NB4 (cell line): ENCODE data around the gene ERICH6.

Experiments
- MYC ChIP-seq: IDR thresholded peaks from 2 replicates; pipeline ENCODE4 v1.6.1; 2011; ENCODE audit warnings: low read depth, low read length
- POLR2A ChIP-seq: IDR thresholded peaks from 2 replicates; pipeline ENCODE4 v1.6.1; 2011; ENCODE audit warnings: mild to moderate bottlenecking; ENCODE audit not compliant: insufficient read length; ENCODE audit errors: extremely low read depth
- TF ChIP-seq, protein P1 (sequence below): IDR thresholded peaks from one replicate; pipeline ENCODE4 v1.5.1; 2012; ENCODE audit warnings: low read depth, low read length
- TF ChIP-seq, protein P2 (sequence below): IDR thresholded peaks from 2 replicates; pipeline ENCODE4 v1.6.1; 2011; ENCODE audit warnings: low read depth, low read length

- TF ChIP-seq, protein P1, sequence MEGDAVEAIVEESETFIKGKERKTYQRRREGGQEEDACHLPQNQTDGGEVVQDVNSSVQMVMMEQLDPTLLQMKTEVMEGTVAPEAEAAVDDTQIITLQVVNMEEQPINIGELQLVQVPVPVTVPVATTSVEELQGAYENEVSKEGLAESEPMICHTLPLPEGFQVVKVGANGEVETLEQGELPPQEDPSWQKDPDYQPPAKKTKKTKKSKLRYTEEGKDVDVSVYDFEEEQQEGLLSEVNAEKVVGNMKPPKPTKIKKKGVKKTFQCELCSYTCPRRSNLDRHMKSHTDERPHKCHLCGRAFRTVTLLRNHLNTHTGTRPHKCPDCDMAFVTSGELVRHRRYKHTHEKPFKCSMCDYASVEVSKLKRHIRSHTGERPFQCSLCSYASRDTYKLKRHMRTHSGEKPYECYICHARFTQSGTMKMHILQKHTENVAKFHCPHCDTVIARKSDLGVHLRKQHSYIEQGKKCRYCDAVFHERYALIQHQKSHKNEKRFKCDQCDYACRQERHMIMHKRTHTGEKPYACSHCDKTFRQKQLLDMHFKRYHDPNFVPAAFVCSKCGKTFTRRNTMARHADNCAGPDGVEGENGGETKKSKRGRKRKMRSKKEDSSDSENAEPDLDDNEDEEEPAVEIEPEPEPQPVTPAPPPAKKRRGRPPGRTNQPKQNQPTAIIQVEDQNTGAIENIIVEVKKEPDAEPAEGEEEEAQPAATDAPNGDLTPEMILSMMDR: no peak
- TF ChIP-seq, protein P2, sequence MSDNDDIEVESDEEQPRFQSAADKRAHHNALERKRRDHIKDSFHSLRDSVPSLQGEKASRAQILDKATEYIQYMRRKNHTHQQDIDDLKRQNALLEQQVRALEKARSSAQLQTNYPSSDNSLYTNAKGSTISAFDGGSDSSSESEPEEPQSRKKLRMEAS: no peak
- TF ChIP-seq POLR2A: no peak
- TF ChIP-seq MYC: no peak
These were observed 35.0 kb upstream of the ERICH6 start for GRCh38 chr3:150738688-150739087.
